NCI-H510A treated with DMSO at 0.1 percent for 48 hours (cell line): ENCODE measurements around the gene IFNGR2.
"Not testable (repeated sequence)": the region's sequence is repeated elsewhere in the genome, so short reads cannot be mapped to it uniquely, and the experiment has no call there.

Experiments
- DNase-seq: peaks from one replicate; lab custom pipeline; 2025; lab: John Stamatoyannopoulos, UW

IFNGR2 gene

GRCh38 chr21:33437140-33437539 lies 33.9 kb downstream of the IFNGR2 start:
- no peak for DNase-seq

GRCh38 chr21:33441489-33442477 lies 38.6 kb downstream of the IFNGR2 start:
- DNase-seq: peak; percentile 94

- DNase-seq: peak; percentile 45
These were observed 40.0 kb downstream of the IFNGR2 start for GRCh38 chr21:33443194-33443593.

GRCh38 chr21:33444499-33444898 lies 41.3 kb downstream of the IFNGR2 start:
- DNase-seq: no peak

GRCh38 chr21:33446620-33447019 lies 43.4 kb downstream of the IFNGR2 start:
- not testable (repeated sequence) for DNase-seq

GRCh38 chr21:33449616-33450015 lies 46.4 kb downstream of the IFNGR2 start:
- no peak for DNase-seq

- DNase-seq: no peak
These were observed 48.4 kb downstream of the IFNGR2 start for GRCh38 chr21:33451634-33452071.

- DNase-seq: no peak
These were observed 49.1 kb downstream of the IFNGR2 start for GRCh38 chr21:33452362-33452761.

- no peak for DNase-seq
These were observed 52.7 kb downstream of the IFNGR2 start for GRCh38 chr21:33455686-33456446.

- DNase-seq: no peak
These were observed 55.6 kb downstream of the IFNGR2 start for GRCh38 chr21:33458861-33459260.

- no peak for DNase-seq
These were observed 58.5 kb downstream of the IFNGR2 start for GRCh38 chr21:33461538-33462250.

GRCh38 chr21:33469183-33469582 lies 66.0 kb downstream of the IFNGR2 start:
- not testable (repeated sequence) for DNase-seq

GRCh38 chr21:33470701-33471100 lies 67.5 kb downstream of the IFNGR2 start:
- no peak for DNase-seq

- no peak for DNase-seq
These were observed 70.1 kb downstream of the IFNGR2 start for GRCh38 chr21:33473344-33473743.

- DNase-seq: no peak
These were observed 73.9 kb downstream of the IFNGR2 start for GRCh38 chr21:33477066-33477465.

- no peak for DNase-seq
These were observed 75.0 kb downstream of the IFNGR2 start for GRCh38 chr21:33478182-33478581.

- DNase-seq: peak; percentile 53
These were observed 75.9 kb downstream of the IFNGR2 start for GRCh38 chr21:33478935-33479678.

- DNase-seq: peak; percentile 91
These were observed 76.7 kb downstream of the IFNGR2 start, which contains the start of gene TMEM50B for GRCh38 chr21:33479679-33480480. Gene TMEM50B (minus strand): TSS chr21:33479974. CDS start chr21:33468885, 11,089 bp downstream.

- no peak for DNase-seq
These were observed 77.4 kb downstream of the IFNGR2 start for GRCh38 chr21:33480481-33481103.
